ENCODE results near the gene PROC.

Gene PROC

GRCh38 chr2:127401757-127402695 lies 16.2 kb upstream of the PROC start:
- TF ChIP-seq CTCF (IDR thresholded peaks at IDR 0.05; ENCODE audit: insufficient read depth, low read depth, low read length, missing control alignments) = no peak
- H3K4me3 ChIP-seq (ENCODE audit: low read depth, low read length) = no peak overlapping the region
- DNase-seq (ENCODE audit: low read depth) = no peak

GRCh38 chr2:127403460-127403859 lies 14.8 kb upstream of the PROC start:
- H3K4me3 ChIP-seq (ENCODE audit: low read depth, low read length) = no peak overlapping the region
- TF ChIP-seq CTCF (IDR thresholded peaks at IDR 0.05; ENCODE audit: insufficient read depth, low read depth, low read length, missing control alignments) = no peak
- no peak for DNase-seq (ENCODE audit: low read depth)

GRCh38 chr2:127404466-127405254 lies 13.6 kb upstream of the PROC start:
- TF ChIP-seq CTCF (IDR thresholded peaks at IDR 0.05; ENCODE audit: insufficient read depth, low read depth, low read length, missing control alignments) = no peak
- H3K4me3 ChIP-seq (ENCODE audit: low read depth, low read length) = no peak overlapping the region
- DNase-seq (ENCODE audit: low read depth) = no peak

GRCh38 chr2:127405255-127405610 lies 13.0 kb upstream of the PROC start:
- no peak for DNase-seq (ENCODE audit: low read depth)
- no peak for TF ChIP-seq CTCF (IDR thresholded peaks at IDR 0.05; ENCODE audit: insufficient read depth, low read depth, low read length, missing control alignments)
- no peak overlapping the region for H3K4me3 ChIP-seq (ENCODE audit: low read depth, low read length)

GRCh38 chr2:127406454-127406853 lies 11.8 kb upstream of the PROC start:
- DNase-seq (ENCODE audit: low read depth) = no peak
- H3K4me3 ChIP-seq (ENCODE audit: low read depth, low read length) = no peak overlapping the region
- TF ChIP-seq CTCF (IDR thresholded peaks at IDR 0.05; ENCODE audit: insufficient read depth, low read depth, low read length, missing control alignments) = no peak

GRCh38 chr2:127407091-127407490 lies 11.1 kb upstream of the PROC start:
- no peak overlapping the region for H3K4me3 ChIP-seq (ENCODE audit: low read depth, low read length)
- no peak for DNase-seq (ENCODE audit: low read depth)
- TF ChIP-seq CTCF (IDR thresholded peaks at IDR 0.05; ENCODE audit: insufficient read depth, low read depth, low read length, missing control alignments) = no peak
